Cardiac muscle cell (in vitro differentiated cells and primary cell): Measurements from ENCODE around the gene LENG8. TPM values are rescaled to one million over a fixed set of nuclear protein-coding genes. Genes with fewer than 3 reads are reported as not detected.
"Not testable (repeated sequence)": the region's sequence is repeated elsewhere in the genome, so short reads cannot be mapped to it uniquely, and the experiment has no call there.

Experiments used
- DNase-seq, 2 donors: peaks; one replicate each; pipeline versions ENCODE4 v3.0.0 to v3.0.0-alpha.2; 2010 to 2017; ENCODE audit warnings: low read depth in 1 of 2, low spot score in 1 of 2
- H3K27ac ChIP-seq: fragments of 200-600 bp; sonication (generic); 2 replicates; pipeline ENCODE4 v1.5.1; 2016
- H3K27me3 ChIP-seq: fragments of 200-600 bp; sonication (generic); 2 replicates; pipeline ENCODE4 v1.6.0; 2016; ENCODE audit warnings: control low read depth
- H3K36me3 ChIP-seq: fragments of 200-600 bp; sonication (generic); 2 replicates; pipeline ENCODE4 v1.5.1; 2016; ENCODE audit warnings: control low read depth
- H3K4me1 ChIP-seq: fragments of 200-600 bp; sonication (generic); 2 replicates; pipeline ENCODE4 v1.8.1; 2017; ENCODE audit warnings: low read depth, mild to moderate bottlenecking, mixed run types
- H3K4me3 ChIP-seq: fragments of 200-600 bp; sonication (generic); 2 replicates; pipeline ENCODE4 v1.5.1; 2016; ENCODE audit warnings: mild to moderate bottlenecking
- H3K9me3 ChIP-seq: fragments of 200-600 bp; sonication (generic); 2 replicates; pipeline ENCODE4 v1.5.1; 2017; ENCODE audit warnings: low read depth, mild to moderate bottlenecking, control low read depth
- CTCF ChIP-seq: IDR thresholded peaks from 2 replicates; pipeline ENCODE4 v1.5.1; 2012; ENCODE audit warnings: low read depth, mild to moderate bottlenecking, low read length
- polyA plus RNA-seq: library from polyadenylated mRNA; unstranded; fragments of >200 nt; fragmentation: Nextera tagmentation; extraction: Ambion mirVana; gene quantifications from 2 replicates; pipeline ENCODE4 v1.2.1, GENCODE V29; 2016
- total RNA-seq: library from RNA; depleted of rRNA; stranded (reverse); fragments of >200 nt; gene quantifications from 2 replicates; pipeline ENCODE4 v1.2.3, GENCODE V29; 2016

LENG8 gene
- total and polyA plus RNA-seq, 2 experiments from 2014 or later, result 78.4 to 171 TPM

DNA sequence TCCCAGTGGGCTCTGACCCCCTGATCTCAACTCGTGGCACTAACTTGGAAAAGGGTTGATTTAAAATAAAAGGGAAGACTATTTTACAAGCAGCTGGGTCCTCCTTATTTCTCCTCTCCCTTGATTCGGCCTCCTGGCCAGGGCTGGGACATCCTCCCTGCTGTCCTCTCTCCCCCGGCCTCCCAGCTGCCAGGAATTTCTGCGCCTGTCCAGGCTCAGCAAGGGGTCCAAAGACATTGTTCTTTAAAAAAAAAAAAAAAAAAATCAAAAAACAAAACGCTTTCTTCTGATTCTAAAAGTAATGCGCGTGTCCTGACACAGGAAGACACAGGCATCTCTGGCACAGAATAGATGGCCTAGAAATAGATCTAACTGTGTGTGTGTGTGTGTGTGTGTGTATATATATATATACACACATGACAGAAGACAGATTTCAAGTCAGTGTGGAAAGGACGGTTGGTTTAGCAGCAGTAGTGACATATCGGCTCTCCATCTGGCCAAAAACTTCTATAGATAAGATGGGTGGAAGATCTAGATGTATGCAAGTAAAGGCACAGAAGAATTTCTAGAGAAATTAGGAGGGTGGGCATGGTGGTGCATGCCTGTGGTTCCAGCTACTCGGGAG is 12.3 kb upstream of the LENG8 start:
- TF ChIP-seq CTCF, result no peak

DNA sequence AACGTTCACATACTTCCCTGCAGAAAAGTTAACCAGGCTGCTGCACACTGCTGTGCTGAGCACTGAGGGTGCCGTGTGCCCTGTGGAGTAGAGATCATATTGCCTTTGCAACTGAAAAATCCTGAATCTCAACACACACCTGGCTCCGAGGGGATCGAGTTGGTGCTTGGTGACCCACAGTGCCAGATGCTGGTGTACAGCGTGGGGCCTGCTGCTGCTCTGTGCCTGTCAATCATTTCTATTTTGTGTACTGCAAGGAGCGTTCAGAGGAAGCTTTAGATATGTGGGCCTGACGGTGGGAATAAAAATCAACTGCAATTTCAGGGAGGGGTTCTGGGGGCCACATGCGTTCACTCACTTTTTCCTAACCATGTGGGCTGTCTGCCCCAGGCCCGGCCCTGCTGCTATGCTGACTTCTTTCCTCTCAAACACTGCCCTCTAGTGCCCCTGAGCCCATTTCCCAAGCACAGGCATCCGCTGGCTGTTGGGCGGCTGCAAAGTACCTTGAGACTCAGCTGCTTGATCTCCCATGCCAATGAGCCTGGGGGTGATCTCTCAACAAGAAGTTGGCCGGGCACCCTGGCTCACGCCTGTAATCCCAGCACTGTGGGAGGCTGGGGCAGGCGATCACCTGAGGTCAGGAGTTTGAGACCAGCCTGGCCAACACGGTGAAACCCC is 9.7 kb upstream of the LENG8 start:
- TF ChIP-seq CTCF, result peak; percentile 65
- H3K9me3 ChIP-seq, result no peaks in the 10 kb centered on the region
- no peak overlapping the region for H3K4me3 ChIP-seq
- H3K4me1 ChIP-seq, result peaks cover 9% of the 10 kb centered on the region
- no peaks in the 10 kb centered on the region for H3K27me3 ChIP-seq
- no peak overlapping the region for H3K27ac ChIP-seq
- DNase-seq, result peak; percentile 61 to 70
- no peaks in the 10 kb centered on the region for H3K36me3 ChIP-seq

More for the DNA sequence above, 12.3 kb upstream of the LENG8 start:
- Histone ChIP-seq H3K9me3 (no peaks in the 10 kb centered on the region), H3K36me3 (no peaks in the 10 kb centered on the region), H3K4me3 (no peak overlapping the region), H3K4me1 (peaks cover 9% of the 10 kb centered on the region), H3K27ac (no peak overlapping the region), H3K27me3 (no peaks in the 10 kb centered on the region)
- no peak for DNase-seq

GRCh38 chr19:54440641-54441040 is 8.4 kb upstream of the LENG8 start:
- Histone ChIP-seq H3K4me1 (peaks cover 5% of the 10 kb centered on the region), H3K27ac (no peak overlapping the region), H3K27me3 (no peaks in the 10 kb centered on the region), H3K36me3 (no peaks in the 10 kb centered on the region), H3K9me3 (no peaks in the 10 kb centered on the region), H3K4me3 (no peak overlapping the region)
- no peak for TF ChIP-seq CTCF
- no peak for DNase-seq

GRCh38 chr19:54444737-54445136 is 4.3 kb upstream of the LENG8 start:
- TF ChIP-seq CTCF, result no peak
- H3K9me3 ChIP-seq, result no peaks in the 10 kb centered on the region
- DNase-seq, result no peak
- peaks cover 6% of the 10 kb centered on the region for H3K4me1 ChIP-seq
- no peak overlapping the region for H3K4me3 ChIP-seq
- no peaks in the 10 kb centered on the region for H3K27me3 ChIP-seq
- no peaks in the 10 kb centered on the region for H3K36me3 ChIP-seq
- no peak overlapping the region for H3K27ac ChIP-seq

DNA sequence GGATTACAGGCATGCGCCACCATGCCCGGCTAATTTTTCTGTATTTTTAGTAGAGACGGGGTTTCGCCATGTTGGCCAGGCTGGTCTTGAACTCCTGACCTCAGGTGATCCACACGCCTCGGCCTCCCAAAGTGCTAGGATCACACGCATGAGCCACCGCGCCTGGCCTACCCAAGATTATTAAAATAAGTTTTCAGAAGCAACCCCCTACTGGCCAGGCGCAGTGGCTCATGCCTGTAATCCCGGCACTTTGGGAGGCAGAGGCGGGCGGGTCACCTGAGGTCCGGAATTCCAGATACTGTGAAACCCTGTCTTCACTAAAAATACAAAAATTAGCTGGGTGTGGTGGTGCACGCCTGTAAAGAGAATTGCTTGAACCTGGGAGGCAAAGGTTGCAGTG is 2.6 kb upstream of the LENG8 start:
- H3K4me1 ChIP-seq, result peaks cover 13% of the 10 kb centered on the region
- not testable (repeated sequence) for DNase-seq, H3K27ac ChIP-seq, H3K36me3 ChIP-seq, H3K9me3 ChIP-seq, H3K27me3 ChIP-seq, H3K4me3 ChIP-seq
- TF ChIP-seq CTCF, result peak; percentile 3
